HG03025 (cell line): Measurements from ENCODE around the gene SRC.

Experiments
- ATAC-seq: cut with Tn5 transposase; IDR thresholded peaks from one replicate; pipeline ENCODE4 v1.9.1; 2021; ENCODE audit warnings: mild to moderate bottlenecking, moderate library complexity; ENCODE audit not compliant: unreplicated experiment, low FRiP score

Gene SRC

GRCh38 chr20:37420610-37421009 is 74.7 kb downstream of the SRC start:
- no peak for ATAC-seq

DNA sequence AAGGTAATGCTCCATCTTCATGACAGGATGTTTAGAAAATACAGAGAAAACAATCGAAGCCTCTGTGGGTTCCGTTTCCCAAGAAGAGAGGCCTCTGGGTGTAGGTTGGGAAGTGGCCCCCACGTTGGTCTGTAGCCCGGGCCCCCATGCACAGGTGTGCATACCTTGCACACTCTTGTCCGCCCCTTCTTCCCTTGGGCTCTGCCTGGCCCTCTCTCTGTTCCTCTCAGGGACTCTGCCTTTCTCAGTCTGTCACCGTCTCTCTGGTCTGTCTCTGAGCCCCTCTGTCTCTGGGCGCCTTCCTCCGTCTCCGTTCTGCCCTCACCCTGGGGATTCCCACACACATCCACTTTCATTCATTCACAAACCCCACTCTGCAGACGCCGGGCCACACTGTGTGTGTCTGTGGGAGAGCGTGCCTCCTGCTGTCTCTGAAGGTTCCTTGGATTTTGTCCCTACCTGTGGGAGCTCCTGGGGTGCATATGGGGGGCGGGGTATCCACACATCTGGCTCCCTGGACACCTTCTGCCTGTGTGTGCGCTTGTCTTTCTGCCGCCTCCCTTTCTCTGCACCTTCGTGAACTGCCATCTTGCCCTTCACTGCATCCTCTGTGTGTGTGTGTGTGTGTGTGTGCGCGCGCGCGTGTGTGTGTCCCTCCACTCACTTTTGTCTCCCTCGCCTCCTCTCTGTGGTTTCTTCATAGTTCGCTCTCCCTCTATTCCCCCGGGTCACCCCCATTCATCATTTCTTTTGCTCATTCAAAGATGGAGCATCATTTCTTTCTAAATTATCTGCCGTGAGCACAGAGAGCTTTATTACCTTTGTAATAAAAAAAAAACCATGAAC is 75.3 kb downstream of the SRC start:
- no peak for ATAC-seq

DNA sequence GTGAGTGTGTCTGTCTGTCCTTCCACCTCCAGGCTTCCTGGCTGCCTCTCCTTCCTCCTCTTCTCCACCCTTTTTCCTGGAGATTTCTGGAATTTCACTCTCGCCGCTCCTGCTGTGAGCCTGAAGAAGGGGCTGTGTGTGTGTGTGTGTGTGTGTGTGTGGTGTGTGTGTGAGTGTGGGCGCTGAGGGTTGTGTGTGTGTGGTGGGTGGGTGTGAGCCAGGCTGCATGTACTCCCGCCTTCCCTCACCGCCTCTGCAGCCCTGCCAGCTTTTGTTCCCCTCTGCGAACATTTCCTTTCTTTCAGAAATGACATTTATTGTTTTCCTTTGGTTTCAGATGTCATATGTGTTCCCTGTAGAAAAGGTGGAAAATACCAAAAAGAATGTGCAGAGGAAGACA is 76.0 kb downstream of the SRC start:
- no peak for ATAC-seq

DNA sequence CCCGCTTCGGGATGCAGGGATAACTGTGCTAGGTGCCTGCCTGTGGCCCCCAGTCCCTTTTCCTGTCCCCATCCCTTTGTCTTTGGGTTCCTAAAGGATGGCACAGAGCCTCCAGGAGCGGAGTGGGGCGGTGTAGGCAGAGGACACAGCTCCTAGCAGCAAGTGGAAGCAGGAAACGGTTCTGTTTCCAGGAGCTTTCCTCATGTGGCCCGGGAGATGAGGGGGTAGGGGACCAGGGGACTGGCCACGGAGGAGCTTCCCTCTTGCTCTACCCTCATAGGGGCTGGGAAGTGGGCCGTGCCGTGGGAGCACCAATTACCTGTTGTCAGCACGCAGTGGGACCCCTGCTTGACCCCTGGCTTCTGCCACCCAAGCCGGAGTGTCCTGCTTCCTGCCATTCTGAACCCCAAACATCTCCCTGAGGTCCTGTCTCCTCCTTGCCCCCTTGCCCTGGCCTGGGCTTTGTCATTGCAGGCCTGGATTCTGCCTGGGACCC is 76.9 kb downstream of the SRC start:
- ATAC-seq: no peak

GRCh38 chr20:37423545-37423944 is 77.6 kb downstream of the SRC start:
- no peak for ATAC-seq

DNA sequence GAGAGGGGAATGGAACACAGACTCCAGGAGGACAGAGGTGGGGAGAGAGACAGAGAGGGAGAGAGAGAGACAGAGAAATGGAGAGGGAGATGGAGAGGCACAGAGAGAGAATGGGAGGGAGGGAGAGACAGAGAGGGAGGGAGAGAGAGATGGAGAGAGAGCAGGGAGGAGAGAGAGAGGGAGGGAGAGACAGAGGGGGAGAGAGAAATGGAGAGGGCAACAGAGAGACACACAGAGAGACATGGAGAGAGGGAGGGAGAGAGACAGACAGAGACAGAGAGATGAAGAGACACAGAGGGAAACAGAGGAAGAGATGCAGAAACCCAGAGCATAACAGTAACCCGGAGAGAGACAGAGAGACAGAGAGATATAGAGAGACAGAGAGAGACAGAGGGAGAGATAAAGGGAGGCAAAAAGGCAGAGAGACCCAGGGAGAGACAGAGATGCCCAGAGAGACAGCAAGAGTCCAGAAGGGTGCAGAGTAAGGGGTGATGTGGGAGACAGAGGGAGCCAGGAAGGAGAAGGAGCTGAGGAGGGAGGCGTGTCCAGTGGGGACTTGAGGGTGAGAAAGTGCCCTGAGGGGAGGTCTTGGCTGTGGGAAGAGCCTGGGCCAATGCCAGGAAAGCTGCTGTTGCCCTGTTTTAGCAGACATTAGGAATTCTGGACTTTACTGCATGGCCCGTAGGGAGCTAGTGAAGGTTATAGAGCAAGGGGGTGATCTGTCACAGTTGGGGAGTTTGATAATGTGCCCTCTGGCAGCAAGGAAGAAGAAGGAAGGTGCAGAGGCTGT is 78.3 kb downstream of the SRC start:
- no peak for ATAC-seq

GRCh38 chr20:37425103-37425625 is 79.2 kb downstream of the SRC start:
- ATAC-seq: no peak

- ATAC-seq: no peak
Observed at GRCh38 chr20:37426106-37426505, 80.2 kb downstream of the SRC start.

GRCh38 chr20:37426978-37427377 is 81.0 kb downstream of the SRC start:
- ATAC-seq: no peak

- ATAC-seq: no peak
Observed at GRCh38 chr20:37430044-37430443, 84.1 kb downstream of the SRC start.

DNA sequence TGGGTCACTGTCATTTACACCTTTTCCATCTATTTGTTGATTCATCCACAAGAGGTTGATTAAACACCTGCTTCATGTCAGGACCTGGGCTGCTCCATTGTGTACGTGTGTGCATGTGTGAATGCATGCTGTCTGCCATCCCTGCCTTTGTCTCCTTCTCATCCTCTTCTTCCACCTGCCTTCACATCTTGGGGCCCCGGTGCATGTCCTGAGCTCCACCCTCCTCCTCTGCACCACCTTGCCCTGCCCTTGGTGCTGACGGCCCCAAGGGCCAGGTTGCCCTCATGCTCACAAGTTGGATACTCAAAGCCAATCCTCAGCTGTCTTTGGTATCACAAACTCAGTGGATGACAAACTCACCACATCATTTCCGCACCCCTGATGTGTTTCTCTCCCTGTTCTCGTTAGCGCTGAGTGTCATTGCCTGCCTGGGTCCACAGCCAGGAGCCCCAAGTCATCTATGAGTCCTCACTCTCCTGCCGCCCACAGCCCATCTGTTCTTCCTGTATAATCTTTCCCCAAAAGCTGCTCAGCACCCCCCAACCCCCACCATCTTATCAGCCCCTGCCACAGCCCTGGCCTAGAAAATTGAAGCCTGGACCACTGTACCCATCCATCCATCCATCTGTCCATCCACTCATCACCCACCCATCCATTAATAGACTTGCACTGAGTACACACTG is 85.0 kb downstream of the SRC start:
- no peak for ATAC-seq

GRCh38 chr20:37431786-37432185 is 85.8 kb downstream of the SRC start:
- ATAC-seq: no peak

DNA sequence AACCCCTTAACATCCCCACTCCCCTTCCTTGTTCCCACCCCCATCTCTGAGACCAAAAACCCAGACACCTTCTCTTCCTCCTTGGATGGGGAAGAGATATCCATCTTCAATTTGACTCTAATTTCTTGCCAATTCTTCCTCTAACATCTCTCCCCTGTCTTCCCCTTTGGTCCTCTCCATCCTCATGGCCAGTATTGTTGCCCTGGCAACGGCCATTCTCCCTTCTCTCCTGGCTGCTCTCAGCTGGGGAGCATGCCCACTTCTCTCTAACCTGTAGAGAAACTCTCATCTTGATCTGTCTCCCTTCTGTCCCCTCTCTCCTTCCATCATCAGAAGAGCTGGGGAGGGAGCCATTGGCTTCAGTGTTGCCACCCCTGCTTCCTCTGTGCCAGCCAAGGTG is 86.7 kb downstream of the SRC start:
- no peak for ATAC-seq

DNA sequence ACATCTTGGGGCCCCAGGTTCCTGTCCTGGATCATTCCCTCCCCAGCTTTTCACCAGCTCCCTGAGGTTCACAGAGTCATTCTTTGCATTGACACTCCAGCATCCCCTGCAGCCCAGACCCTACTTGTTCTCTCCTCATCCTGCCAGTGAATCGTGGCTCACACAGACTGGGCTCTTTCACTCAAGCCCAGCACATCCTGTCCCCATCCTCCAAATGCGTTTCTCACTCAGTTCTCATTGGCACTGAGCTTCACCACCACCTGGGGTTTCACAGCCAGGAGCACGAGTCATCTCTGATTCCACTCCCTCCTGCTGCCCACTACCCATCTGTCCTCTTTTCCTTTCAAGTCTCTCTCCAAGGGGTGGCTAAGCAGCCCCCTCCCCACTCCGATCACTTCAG is 89.7 kb downstream of the SRC start:
- no peak for ATAC-seq

GRCh38 chr20:37436527-37437186 is 90.7 kb downstream of the SRC start:
- ATAC-seq: no peak

GRCh38 chr20:37437676-37438075 is 91.7 kb downstream of the SRC start:
- ATAC-seq: no peak

DNA sequence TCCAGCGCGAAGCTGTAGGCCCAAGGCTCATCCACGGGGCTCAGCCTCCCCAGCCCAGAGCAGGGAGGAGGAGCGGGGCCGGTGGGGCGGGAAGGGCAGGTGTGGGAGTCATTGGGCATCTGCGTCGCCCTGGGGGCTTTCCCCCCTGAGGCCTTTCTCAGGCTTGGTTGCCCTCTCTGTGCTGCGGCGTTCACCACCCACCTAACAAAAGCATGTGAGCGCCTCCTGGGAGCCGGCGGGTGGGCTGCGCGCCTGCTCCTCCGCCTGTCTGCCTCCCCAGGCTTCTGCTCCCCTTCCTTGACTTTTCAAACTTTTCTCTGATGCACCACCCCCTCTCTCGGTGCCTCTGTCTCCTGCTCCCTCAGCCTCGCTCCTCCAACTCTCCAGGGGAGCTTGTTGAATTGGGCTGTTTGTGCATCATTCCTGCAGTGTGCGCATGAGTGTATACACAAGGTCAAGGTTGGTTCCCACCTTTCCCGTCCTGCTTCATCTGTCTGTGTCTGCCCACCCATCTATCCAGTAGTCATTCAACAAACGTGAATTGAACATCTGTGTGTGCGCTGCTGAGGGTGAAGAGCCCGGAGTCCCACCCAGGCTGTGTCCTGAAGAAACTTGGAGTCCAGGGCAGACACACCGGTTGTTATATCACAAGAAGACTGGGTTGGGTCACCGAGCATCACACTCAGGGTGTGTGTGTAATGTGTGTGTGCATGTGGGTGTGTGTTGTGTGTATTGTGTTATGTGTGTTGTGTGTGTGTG is 92.7 kb downstream of the SRC start:
- ATAC-seq: no peak

- no peak for ATAC-seq
Observed at GRCh38 chr20:37439223-37439933, 93.4 kb downstream of the SRC start.

GRCh38 chr20:37441023-37441422 is 95.1 kb downstream of the SRC start:
- no peak for ATAC-seq
